ENCODE measurements around the gene FBXW8. TPM values are rescaled to one million over a fixed set of nuclear protein-coding genes. Genes with fewer than 3 reads are reported as not detected.

The FBXW8 gene
- total RNA-seq, 4 donors from 2014 or later: 29.3 to 45.5 (median 32.9) TPM

DNA sequence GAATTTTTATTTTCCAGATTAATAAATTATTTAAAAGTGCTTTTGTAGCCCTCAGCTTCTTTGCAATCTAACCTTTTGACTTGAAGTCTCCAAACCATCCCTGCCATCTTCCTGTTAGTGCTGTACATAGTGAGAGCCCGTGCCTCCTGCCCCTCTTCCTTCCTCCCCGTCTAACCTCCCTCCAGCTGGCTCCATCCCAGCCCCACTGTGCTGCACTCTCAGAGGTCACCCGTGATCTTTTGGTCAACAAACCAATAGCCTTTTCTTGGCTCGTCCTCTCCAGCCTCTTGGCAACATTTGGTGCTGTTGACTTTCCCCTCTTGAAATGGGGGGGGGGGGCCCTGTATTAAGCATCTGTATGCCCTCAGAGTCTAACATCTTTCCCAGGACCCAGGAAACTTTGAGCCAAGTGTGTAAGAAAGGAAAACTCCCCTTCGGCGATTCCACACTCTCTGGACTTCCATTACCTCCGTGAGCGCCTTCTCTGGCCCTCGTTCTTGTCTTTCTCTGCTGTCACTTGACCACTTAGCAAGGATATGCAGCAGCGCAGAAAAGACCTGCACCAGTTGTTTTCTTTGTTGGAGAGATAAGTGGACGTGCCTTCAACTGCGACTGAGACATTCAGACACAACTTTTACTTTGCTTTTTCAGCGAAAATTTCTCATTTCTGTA, 44.1 kb downstream of the FBXW8 start:
- H3K27ac ChIP-seq: peak overlapping the region; percentile 77 to 94 (median 85)
- 22 to 35% methylated on average over 13 of the region's 13 CpGs for WGBS, 2 donors

DNA sequence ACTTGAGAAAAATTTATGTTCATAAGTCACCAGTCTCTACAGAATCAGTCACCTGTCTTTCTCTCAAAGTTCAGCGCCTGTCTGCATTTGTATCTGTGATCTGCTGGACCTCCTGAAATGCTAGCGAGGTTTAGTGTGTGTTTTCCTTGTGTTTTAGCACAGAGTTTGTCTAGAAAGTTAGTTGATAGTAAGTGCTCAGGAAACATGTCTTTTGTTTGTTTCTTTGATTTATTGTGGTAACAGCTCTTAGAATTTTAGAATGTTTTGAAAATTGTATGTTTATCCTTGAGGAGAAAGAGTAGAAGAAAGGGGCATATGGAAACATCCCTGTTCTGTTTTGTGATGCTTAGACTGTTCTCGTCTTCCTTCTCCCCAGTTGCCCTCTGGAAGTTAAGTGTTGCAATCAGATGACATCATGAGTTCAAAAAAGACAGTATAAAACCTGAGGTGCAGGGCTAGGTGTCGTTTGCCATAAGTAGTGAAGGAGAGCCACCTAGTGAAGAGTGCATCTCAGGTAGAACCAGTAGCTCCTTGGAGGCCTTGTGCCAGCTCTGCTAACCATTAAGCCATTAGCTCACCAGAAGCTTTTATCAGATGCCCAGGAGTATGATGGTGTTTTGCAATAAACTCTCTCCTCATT, 44.8 kb downstream of the FBXW8 start:
- H3K27me3 ChIP-seq: no peaks in the 10 kb centered on the region
- peak; percentile 73 to 79 for DNase-seq
- 47 to 54% methylated on average over 4 of the region's 4 CpGs for WGBS, 2 donors
- H3K4me3 ChIP-seq (replicated peaks in 1 of 3): no peak overlapping the region
- no peaks in the 10 kb centered on the region for H3K9me3 ChIP-seq
- TF ChIP-seq POLR2A (IDR thresholded peaks at IDR 0.05) (no peak), CTCF (IDR thresholded peaks at IDR 0.05) (peak in 4 of 6 experiments; percentile 38 to 59 (median 52))
- H3K36me3 ChIP-seq: no peaks in the 10 kb centered on the region
- H3K4me1 ChIP-seq: peaks cover 0 to 44% of the 10 kb centered on the region in 2 donors
- intact Hi-C loops (cut with DNase I): no loop called here
- H3K27ac ChIP-seq: peak overlapping the region; percentile 77 to 94 (median 85)

More for the DNA sequence above, 44.1 kb downstream of the FBXW8 start:
- H3K4me3 ChIP-seq (replicated peaks in 1 of 3): no peak overlapping the region
- peak in 1 of 2 donors; percentile 15 for TF ChIP-seq POLR2A (IDR thresholded peaks at IDR 0.05)
- TF ChIP-seq CTCF (IDR thresholded peaks at IDR 0.05): no peak
- H3K27me3 ChIP-seq: no peaks in the 10 kb centered on the region
- intact Hi-C loops (cut with DNase I): no loop called here
- no peaks in the 10 kb centered on the region for H3K9me3 ChIP-seq
- peaks cover 0 to 43% of the 10 kb centered on the region in 2 donors for H3K4me1 ChIP-seq
- H3K36me3 ChIP-seq: no peaks in the 10 kb centered on the region
- peak; percentile 81 to 84 for DNase-seq

DNA sequence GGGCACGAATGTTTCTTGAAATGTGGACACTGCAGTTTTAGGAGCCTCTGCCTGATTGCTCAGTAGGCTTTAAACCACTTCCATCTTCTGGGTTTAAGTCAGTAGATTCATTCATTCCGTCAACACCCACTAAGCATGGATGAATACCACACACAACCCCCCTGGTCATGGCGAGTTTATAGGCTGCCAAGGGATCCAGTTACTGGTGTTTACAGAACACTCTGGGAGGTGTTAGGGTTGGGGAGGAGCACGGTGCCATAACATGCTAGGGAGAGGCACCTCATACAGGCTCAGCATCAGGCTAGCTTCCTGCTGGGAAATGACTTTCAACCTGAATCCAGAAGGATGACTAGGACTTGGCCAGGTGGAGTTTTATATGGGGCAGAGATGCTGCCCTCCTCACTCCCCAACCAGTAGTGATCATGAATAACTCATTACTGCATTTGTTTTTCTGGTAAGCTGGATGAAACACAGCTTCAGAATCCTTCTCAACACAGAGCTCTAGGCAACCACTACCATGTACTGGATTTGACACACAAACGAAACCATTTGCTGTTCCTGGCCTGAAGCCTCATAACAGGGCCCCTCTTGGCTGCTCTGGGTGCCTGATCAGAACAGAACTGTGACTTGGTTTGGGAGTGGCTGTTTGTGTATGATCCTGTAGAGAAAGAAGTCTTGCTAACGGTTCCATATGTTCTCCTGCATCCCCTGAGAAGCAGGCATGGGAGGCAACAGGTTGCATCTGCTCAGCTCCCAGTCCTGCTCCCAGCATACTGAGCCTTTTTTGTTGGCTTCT, 47.9 kb downstream of the FBXW8 start:
- H3K27ac ChIP-seq: no peak overlapping the region
- H3K36me3 ChIP-seq: no peaks in the 10 kb centered on the region
- TF ChIP-seq POLR2A (IDR thresholded peaks at IDR 0.05) (no peak), CTCF (IDR thresholded peaks at IDR 0.05) (no peak)
- H3K4me1 ChIP-seq: peaks cover 0 to 44% of the 10 kb centered on the region in 2 donors
- intact Hi-C loops (cut with DNase I): no loop called here
- H3K4me3 ChIP-seq (replicated peaks in 1 of 3): no peak overlapping the region
- H3K9me3 ChIP-seq: no peaks in the 10 kb centered on the region
- H3K27me3 ChIP-seq: no peaks in the 10 kb centered on the region
- WGBS, 2 donors: 84 to 94% methylated on average over 6 of the region's 6 CpGs
- no peak for DNase-seq

- no peaks in the 10 kb centered on the region for H3K27me3 ChIP-seq
- H3K27ac ChIP-seq: no peak overlapping the region
- H3K4me1 ChIP-seq: peaks cover 0 to 44% of the 10 kb centered on the region in 2 donors
- intact Hi-C loops (cut with DNase I): no loop called here
- WGBS, 2 donors: 88% methylated on average over 2 of the region's 2 CpGs
- H3K4me3 ChIP-seq (replicated peaks in 1 of 3): no peak overlapping the region
- no peaks in the 10 kb centered on the region for H3K36me3 ChIP-seq
- TF ChIP-seq CTCF (IDR thresholded peaks at IDR 0.05) (no peak), POLR2A (IDR thresholded peaks at IDR 0.05) (no peak)
- H3K9me3 ChIP-seq: no peaks in the 10 kb centered on the region
- no peak for DNase-seq
These were observed 48.4 kb downstream of the FBXW8 start for GRCh38 chr12:116959198-116959460.

All from thyroid gland (tissue), 4 donors.